ENCODE results near the gene KLHDC3. TPM values are rescaled to one million over a fixed set of nuclear protein-coding genes. Genes with fewer than 3 reads are reported as not detected.

KLHDC3 gene
- 11.9 and 12.8 TPM in 2 replicates for total RNA-seq (2013; cell fraction: nucleolus; rRNA removed)
- total RNA-seq (2014; rRNA removed): 79.1 and 86.1 TPM in 2 replicates
- total RNA-seq (2014; rRNA removed; fragmentation: Illumina TruSeq; extraction: Trizol): 39.6 and 41.8 TPM in 2 replicates
- 65.7 and 67.2 TPM in 2 replicates for total RNA-seq (2021)
- polyA plus RNA-seq (2011; ENCODE audit: low read depth): 28.5 TPM
- polyA plus RNA-seq (2011; rRNA removed): 33.1 and 53.1 TPM in 2 replicates
- polyA plus RNA-seq (2011; cell fraction: cytosol; rRNA removed): 73.9 and 77.5 TPM in 2 replicates
- polyA plus RNA-seq (2011; cell fraction: nucleus; rRNA removed): 62.1 and 75.4 TPM in 2 replicates
- polyA plus RNA-seq (2012): 51.8 and 53.4 TPM in 2 replicates
- polyA plus RNA-seq (2014; fragmentation: Illumina TruSeq; extraction: Trizol): 49.1 and 56.7 TPM in 2 replicates
- polyA plus RNA-seq (2014; fragmentation: Nextera tagmentation; extraction: Ambion mirVana): 1 to 10 TPM; 2.4 to 8.9 TPM
- 54.1 and 57.0 TPM in 2 replicates for polyA plus RNA-seq (2014; rRNA removed)
- polyA plus RNA-seq (2016; fragmentation: Nextera tagmentation; extraction: Ambion mirVana): 100 to 1,000 TPM in 1 of 2 experiments, 10 to 100 TPM in 1; 99.7 to 102 TPM
- 54.6 and 74.6 TPM in 2 replicates for polyA minus RNA-seq (2011; rRNA and poly(A)+ RNA removed)
- 16.8 and 20.7 TPM in 2 replicates for polyA minus RNA-seq (2011; cell fraction: cytosol; rRNA and poly(A)+ RNA removed)
- polyA minus RNA-seq (2011; cell fraction: nucleus; rRNA and poly(A)+ RNA removed): 12.6 and 15.2 TPM in 2 replicates
- percentile 67 among the genes with signal in this experiment for Bru-seq, nascent RNA
- BruChase-seq, experiment 1, labeled RNA remaining after a 6-hour chase: percentile 85 among the genes with signal in this experiment
- BruChase-seq, experiment 2, labeled RNA remaining after a 2-hour chase: percentile 83 among the genes with signal in this experiment
- long read RNA-seq, experiment 1, transcript KLHDC3-202 (11 exons, 1,909 nt): major isoform, 80 of 88 reads
- long read RNA-seq, experiment 1, partial matches to known transcripts: 3 of 88 reads
- long read RNA-seq, experiment 1, other reads (novel, unspliced or antisense): 5 of 88 reads
- long read RNA-seq, experiment 2, transcript KLHDC3-202 (11 exons, 1,909 nt): major isoform, 16 of 21 reads
- long read RNA-seq, experiment 2, partial matches to known transcripts: 4 of 21 reads
- long read RNA-seq, experiment 2, other reads (novel, unspliced or antisense): 1 of 21 reads

GRCh38 chr6:43013843-43014433 is at the start of gene KLHDC3, which contains the start of gene MEA1:
Gene KLHDC3 (plus strand): TSS chr6:43014249. CDS start chr6:43017193, 2,944 bp downstream.
Gene MEA1 (minus strand): TSS chr6:43013946. CDS start chr6:43013813, 133 bp downstream.
- BruUV-seq (replicated peaks): no TSS peak
- DNase-seq (ENCODE audit: low read depth, low spot score): peak; percentile 100
- Histone ChIP-seq H3K9ac (ENCODE audit: control insufficient read depth, insufficient read depth, low read length) (peak within 1 kb of the TSS; percentile 73), H3K9me3 (replicated peaks; ENCODE audit: control insufficient read depth, insufficient read depth, low read length) (no peaks in the 10 kb centered on the region), H3K4me1 (ENCODE audit: control insufficient read depth, insufficient read depth, low read length) (peaks cover 7% of the 10 kb centered on the region), H3K79me2 (ENCODE audit: control insufficient read depth, insufficient read depth, low read length) (peaks cover 23% of the 10 kb centered on the region), H3K4me3 (peak within 1 kb of the TSS; percentile 85), H3K4me2 (ENCODE audit: control insufficient read depth, insufficient read depth) (peak within 1 kb of the TSS; percentile 98), H3K27ac (ENCODE audit: control insufficient read depth, insufficient read depth) (peak within 1 kb of the TSS; percentile 60), H3K36me3 (ENCODE audit: control insufficient read depth in 2 of 2, insufficient read depth in 2 of 2, low read length in 1 of 2) (peaks cover 11 to 15% of the 10 kb centered on the region in 2 experiments; a peak in 3 of 4 replicates), H4K20me1 (ENCODE audit: control insufficient read depth, insufficient read depth) (no peaks in the 10 kb centered on the region), H2AFZ (ENCODE audit: control insufficient read depth, low read depth, low read length) (peak within 1 kb of the TSS; percentile 75), H3K27me3 (replicated peaks in 1 of 2; ENCODE audit: control insufficient read depth in 2 of 2, insufficient read depth in 2 of 2, low read length in 1 of 2) (no peaks in the 10 kb centered on the region)
- in situ Hi-C loops (cut with MboI) (no loop called here), intact Hi-C loops (cut with micrococcal nuclease; ENCODE audit: unreplicated experiment) (loop anchor here (1.0 kb wide), 1 partner anchor 157 kb away; the partner anchor contains the start of gene SRF)
- peak; percentile 99 for FAIRE-seq
- SMC1A ChIA-PET (ENCODE audit: uncharacterized antibody, unreplicated experiment): interaction anchor here (0.6 to 2.8 kb wide), 12 partner anchors 9 to 563 kb away, joined by 3 to 13 read pairs (median 4); partner anchors contain the start of genes CNPY3, CUL7, KLC4 and MRPL2
- CTCF ChIA-PET: interaction anchor here (0.7 to 2.5 kb wide), 8 partner anchors 9 to 133 kb away, joined by 3 to 10 read pairs (median 4); partner anchors contain the start of gene PEX6
- 1% methylated on average over 44 of the region's 51 CpGs for WGBS (ENCODE audit: insufficient coverage, insufficient replicate concordance, low lambda C conversion rate, missing lambda C conversion rate)
- RAD21 ChIA-PET (ENCODE audit: unreplicated experiment): interaction anchor here (0.5 to 1.9 kb wide), 16 partner anchors 8 to 450 kb away, joined by 3 to 9 read pairs (median 4); partner anchors contain the start of genes CNPY3, CUL7, KLC4 and MRPL2
- POLR2A ChIA-PET: interaction anchor here (0.6 to 3.3 kb wide), 17 partner anchors 8 to 450 kb away, joined by 3 to 22 read pairs (median 7); partner anchors contain the start of genes CNPY3, CUL7, KLC4 and MRPL2
- peak; percentile 96 for ATAC-seq
- TF ChIP-seq SMAD1 (IDR thresholded peaks at IDR 0.05; ENCODE audit: low read depth, partially characterized antibody) (no peak), NFXL1 (IDR thresholded peaks at IDR 0.05; ENCODE audit: borderline replicate concordance) (no peak), CHD1 (IDR thresholded peaks at IDR 0.05; ENCODE audit: low read depth, low read length) (no peak), MYC (IDR thresholded peaks at IDR 0.05; ENCODE audit: insufficient read depth, insufficient read length, insufficient replicate concordance, low read length, severe bottlenecking) (no peak), RB1 (IDR thresholded peaks at IDR 0.05; ENCODE audit: borderline replicate concordance) (peak; percentile 75; the same call in 1 of the 2 replicates), STAT3 (IDR thresholded peaks at IDR 0.05; ENCODE audit: low read depth, low read length) (no peak), ATF2 (IDR thresholded peaks at IDR 0.05; ENCODE audit: low read length) (no peak), NFYA (IDR thresholded peaks at IDR 0.05; ENCODE audit: borderline replicate concordance, low read depth, low read length) (no peak), ELK1 (IDR thresholded peaks at IDR 0.05; ENCODE audit: low read depth, low read length) (peak; percentile 82), SREBF2 (IDR thresholded peaks at IDR 0.05; ENCODE audit: low read length) (peak; percentile 29; the same call in 1 of the 2 replicates), ZBED1 (IDR thresholded peaks at IDR 0.05; ENCODE audit: borderline replicate concordance) (no peak), SPI1 (IDR thresholded peaks at IDR 0.05; ENCODE audit: borderline replicate concordance, insufficient read depth, low read depth, low read length) (no peak), SP1 (IDR thresholded peaks at IDR 0.05; ENCODE audit: low read depth, low read length) (peak; percentile 52), RELB (IDR thresholded peaks at IDR 0.05; ENCODE audit: low read depth) (peak; percentile 22; the same call in 1 of the 2 replicates)

All from GM12878 (cell line).